ENCODE data around the gene ZBTB33.
A peak's percentile ranks its signal among the peaks of the same experiment; 100 is the strongest.

Gene ZBTB33

GRCh38 chrX:120250522-120251271 lies at the start of gene ZBTB33:
Gene ZBTB33 (plus strand): TSS chrX:120250812. CDS start chrX:120253416, 2,604 bp downstream.
- peak; percentile 85 for DNase-seq

GRCh38 chrX:120200851-120201250 lies 49.8 kb upstream of the ZBTB33 start:
- no peak for DNase-seq

GRCh38 chrX:120205816-120206753 lies 44.5 kb upstream of the ZBTB33 start:
- DNase-seq = no peak

- no peak for DNase-seq
These were observed 43.5 kb upstream of the ZBTB33 start for GRCh38 chrX:120207009-120207605.

- peak; percentile 65 for DNase-seq
These were observed 37.0 kb upstream of the ZBTB33 start for GRCh38 chrX:120213438-120214265.

GRCh38 chrX:120223374-120223773 lies 27.2 kb upstream of the ZBTB33 start:
- DNase-seq = no peak

GRCh38 chrX:120224388-120224787 lies 26.2 kb upstream of the ZBTB33 start:
- DNase-seq = no peak

GRCh38 chrX:120228187-120228908 lies 22.3 kb upstream of the ZBTB33 start:
- DNase-seq = no peak

GRCh38 chrX:120235284-120235683 lies 15.3 kb upstream of the ZBTB33 start:
- DNase-seq = no peak

- no peak for DNase-seq
These were observed 13.7 kb upstream of the ZBTB33 start for GRCh38 chrX:120236687-120237479.

- DNase-seq = no peak
These were observed 11.7 kb upstream of the ZBTB33 start for GRCh38 chrX:120238933-120239332.

- DNase-seq = no peak
These were observed 7.8 kb upstream of the ZBTB33 start for GRCh38 chrX:120242813-120243212.

- DNase-seq = no peak
These were observed 6.2 kb upstream of the ZBTB33 start for GRCh38 chrX:120244395-120244734.

GRCh38 chrX:120244735-120245498 lies 5.7 kb upstream of the ZBTB33 start:
- DNase-seq = peak; percentile 70

- DNase-seq = peak; percentile 53
These were observed 929 bp downstream of the ZBTB33 start for GRCh38 chrX:120251471-120252011.

GRCh38 chrX:120253784-120254183 lies 3.2 kb downstream of the ZBTB33 start:
- no peak for DNase-seq

- no peak for DNase-seq
These were observed 9.8 kb downstream of the ZBTB33 start for GRCh38 chrX:120260369-120260768.

GRCh38 chrX:120262859-120263708 lies 12.5 kb downstream of the ZBTB33 start:
- DNase-seq = no peak

- no peak for DNase-seq
These were observed 13.7 kb downstream of the ZBTB33 start for GRCh38 chrX:120264341-120264740.
